Activated CD4-positive, alpha-beta memory T cell treated with anti-CD3 and anti-CD28 coated beads, Interleukin-2, amount 10 ng/mL, durations not matched to agents 7 days and 5 days (primary cell): ENCODE results near the gene EEF2K. TPM values are rescaled to one million over a fixed set of nuclear protein-coding genes. Genes with fewer than 3 reads are reported as not detected.
A peak's percentile ranks its signal among the peaks of the same experiment; 100 is the strongest.
"Not testable (repeated sequence)": the region's sequence is repeated elsewhere in the genome, so short reads cannot be mapped to it uniquely, and the experiment has no call there.

Experiments used
- CTCF ChIA-PET: fragments of 350-600 bp; sonication (Branson Sonifier 250); formaldehyde crosslinking; loops from one replicate; lab custom pipeline; 2021; ENCODE audit warnings: antibody characterized with exemption, inconsistent platforms; lab: Charles Lee
- POLR2A ChIA-PET: fragments of 350-600 bp; sonication (Branson Sonifier 250); formaldehyde crosslinking; loops from one replicate; lab custom pipeline; 2021; ENCODE audit warnings: antibody characterized with exemption; lab: Charles Lee
- DNase-seq: peaks from one replicate; pipeline ENCODE4 v3.0.0-alpha.2; 2020
- H3K27ac Mint-ChIP-seq: one replicate; pipeline ENCODE4 v1.8.0; 2021; ENCODE audit warnings: mild to moderate bottlenecking, mixed read lengths
- H3K27me3 Mint-ChIP-seq: one replicate; pipeline ENCODE4 v1.8.0; 2021; ENCODE audit warnings: mixed read lengths
- H3K36me3 Mint-ChIP-seq: one replicate; pipeline ENCODE4 v1.8.0; 2021; ENCODE audit warnings: low read depth, mixed read lengths
- H3K4me1 Mint-ChIP-seq: one replicate; pipeline ENCODE4 v1.8.0; 2021; ENCODE audit warnings: mixed read lengths
- H3K4me3 Mint-ChIP-seq: one replicate; pipeline ENCODE4 v1.8.0; 2021; ENCODE audit warnings: mild to moderate bottlenecking, mixed read lengths
- H3K9me3 Mint-ChIP-seq: one replicate; pipeline ENCODE4 v1.8.0; 2021; ENCODE audit warnings: mixed read lengths
- total RNA-seq, 2 experiments: library from RNA; stranded (reverse); gene quantifications; one replicate each; pipeline ENCODE4 v1.2.3, GENCODE V29; 2021

EEF2K gene
- 10 to 100 TPM; 22.1 to 24.8 TPM for total RNA-seq

- POLR2A ChIA-PET: interaction anchor here (0.6 to 4.9 kb wide), 13 partner anchors 10 to 253 kb away, joined by 3 to 49 read pairs (median 4); partner anchors contain the start of genes POLR3E and UQCRC2
- H3K27me3 Mint-ChIP-seq: no peaks in the 10 kb centered on the region
- CTCF ChIA-PET: interaction anchor here (0.8 to 7.5 kb wide), 14 partner anchors 8 to 115 kb away, joined by 3 to 81 read pairs (median 4); partner anchors contain the start of gene POLR3E
- H3K4me3 Mint-ChIP-seq: peak within 1 kb of the TSS; percentile 99
- H3K36me3 Mint-ChIP-seq: peaks cover 15% of the 10 kb centered on the region
- peak within 1 kb of the TSS; percentile 83 for H3K27ac Mint-ChIP-seq
- peaks cover 2% of the 10 kb centered on the region for H3K9me3 Mint-ChIP-seq
- peaks cover 44% of the 10 kb centered on the region for H3K4me1 Mint-ChIP-seq
- DNase-seq: peak; percentile 89
Measured at GRCh38 chr16:22206013-22206841, at the start of gene EEF2K. Gene EEF2K (plus strand): TSS chr16:22206278. CDS start chr16:22225730, 19,452 bp downstream.

GRCh38 chr16:22161401-22161800 lies 44.7 kb upstream of the EEF2K start:
- POLR2A ChIA-PET: no interaction called here
- no peak overlapping the region for H3K4me3 Mint-ChIP-seq
- CTCF ChIA-PET: no interaction called here
- H3K27ac Mint-ChIP-seq: no peak overlapping the region
- peaks cover 26% of the 10 kb centered on the region for H3K27me3 Mint-ChIP-seq
- H3K9me3 Mint-ChIP-seq: no peaks in the 10 kb centered on the region
- peaks cover 4% of the 10 kb centered on the region for H3K4me1 Mint-ChIP-seq
- DNase-seq: no peak
- H3K36me3 Mint-ChIP-seq: no peaks in the 10 kb centered on the region

- Mint-ChIP-seq H3K27me3 (peaks cover 25% of the 10 kb centered on the region), H3K4me1 (peaks cover 4% of the 10 kb centered on the region), H3K36me3 (no peaks in the 10 kb centered on the region), H3K4me3 (no peak within 1 kb of the TSS), H3K27ac (no peak within 1 kb of the TSS), H3K9me3 (no peaks in the 10 kb centered on the region)
- DNase-seq: no peak
- CTCF ChIA-PET: no interaction called here
- POLR2A ChIA-PET: no interaction called here
Measured at GRCh38 chr16:22161999-22162655, 44.0 kb upstream of the EEF2K start, which contains the start of gene SDR42E2. Gene SDR42E2 (plus strand): TSS chr16:22162506. CDS start chr16:22165583, 3,077 bp downstream.

GRCh38 chr16:22162656-22163009 lies 43.4 kb upstream of the EEF2K start:
- no peaks in the 10 kb centered on the region for H3K9me3 Mint-ChIP-seq
- no peak overlapping the region for H3K4me3 Mint-ChIP-seq
- no peaks in the 10 kb centered on the region for H3K36me3 Mint-ChIP-seq
- no peak overlapping the region for H3K27ac Mint-ChIP-seq
- ChIA-PET POLR2A (no interaction called here), CTCF (no interaction called here)
- DNase-seq: no peak
- peaks cover 4% of the 10 kb centered on the region for H3K4me1 Mint-ChIP-seq
- H3K27me3 Mint-ChIP-seq: peaks cover 25% of the 10 kb centered on the region

- CTCF ChIA-PET: no interaction called here
- Mint-ChIP-seq H3K9me3 (no peaks in the 10 kb centered on the region), H3K36me3 (no peaks in the 10 kb centered on the region), H3K4me1 (peaks cover 4% of the 10 kb centered on the region), H3K27ac (no peak overlapping the region), H3K27me3 (peaks cover 24% of the 10 kb centered on the region), H3K4me3 (no peak overlapping the region)
- POLR2A ChIA-PET: no interaction called here
- no peak for DNase-seq
Measured at GRCh38 chr16:22163806-22164205, 42.3 kb upstream of the EEF2K start.

- peaks cover 21% of the 10 kb centered on the region for H3K27me3 Mint-ChIP-seq
- CTCF ChIA-PET: no interaction called here
- no peak overlapping the region for H3K27ac Mint-ChIP-seq
- no peak for DNase-seq
- POLR2A ChIA-PET: no interaction called here
- peaks cover 4% of the 10 kb centered on the region for H3K4me1 Mint-ChIP-seq
- H3K9me3 Mint-ChIP-seq: no peaks in the 10 kb centered on the region
- no peak overlapping the region for H3K4me3 Mint-ChIP-seq
- H3K36me3 Mint-ChIP-seq: no peaks in the 10 kb centered on the region
Measured at GRCh38 chr16:22164482-22164881, 41.6 kb upstream of the EEF2K start.

GRCh38 chr16:22165508-22166285 lies 40.4 kb upstream of the EEF2K start:
- H3K36me3 Mint-ChIP-seq: no peaks in the 10 kb centered on the region
- POLR2A ChIA-PET: no interaction called here
- H3K4me3 Mint-ChIP-seq: no peak overlapping the region
- H3K27ac Mint-ChIP-seq: no peak overlapping the region
- peaks cover 15% of the 10 kb centered on the region for H3K27me3 Mint-ChIP-seq
- CTCF ChIA-PET: no interaction called here
- H3K9me3 Mint-ChIP-seq: no peaks in the 10 kb centered on the region
- DNase-seq: no peak
- H3K4me1 Mint-ChIP-seq: peaks cover 4% of the 10 kb centered on the region

GRCh38 chr16:22171953-22172352 lies 34.1 kb upstream of the EEF2K start:
- H3K36me3 Mint-ChIP-seq: no peaks in the 10 kb centered on the region
- H3K27ac Mint-ChIP-seq: no peak overlapping the region
- no peaks in the 10 kb centered on the region for H3K4me1 Mint-ChIP-seq
- H3K4me3 Mint-ChIP-seq: no peak overlapping the region
- no peaks in the 10 kb centered on the region for H3K27me3 Mint-ChIP-seq
- ChIA-PET CTCF (no interaction called here), POLR2A (no interaction called here)
- DNase-seq: no peak
- H3K9me3 Mint-ChIP-seq: no peaks in the 10 kb centered on the region

GRCh38 chr16:22172642-22173041 lies 33.4 kb upstream of the EEF2K start:
- H3K4me1 Mint-ChIP-seq, POLR2A ChIA-PET, H3K9me3 Mint-ChIP-seq, H3K4me3 Mint-ChIP-seq, DNase-seq, CTCF ChIA-PET, H3K27me3 Mint-ChIP-seq, H3K36me3 Mint-ChIP-seq, H3K27ac Mint-ChIP-seq: not testable (repeated sequence)

- ChIA-PET POLR2A (no interaction called here), CTCF (interaction anchor here (1.3 kb wide), 1 partner anchor 14 kb away, joined by 3 read pairs; no protein-coding TSS in a partner anchor)
- Mint-ChIP-seq H3K9me3 (no peaks in the 10 kb centered on the region), H3K4me1 (no peaks in the 10 kb centered on the region), H3K27me3 (no peaks in the 10 kb centered on the region), H3K36me3 (no peaks in the 10 kb centered on the region), H3K4me3 (no peak overlapping the region), H3K27ac (no peak overlapping the region)
- DNase-seq: no peak
Measured at GRCh38 chr16:22174642-22175041, 31.4 kb upstream of the EEF2K start.

- Mint-ChIP-seq H3K4me1 (no peaks in the 10 kb centered on the region), H3K27ac (no peak overlapping the region), H3K4me3 (no peak overlapping the region), H3K36me3 (no peaks in the 10 kb centered on the region), H3K27me3 (no peaks in the 10 kb centered on the region), H3K9me3 (no peaks in the 10 kb centered on the region)
- DNase-seq: no peak
- POLR2A ChIA-PET: interaction anchor here (0.6 kb wide), 1 partner anchor 98 kb away, joined by 3 read pairs; no protein-coding TSS in a partner anchor
- CTCF ChIA-PET: interaction anchor here (1.1 kb wide), 1 partner anchor 101 kb away, joined by 3 read pairs; no protein-coding TSS in a partner anchor
Measured at GRCh38 chr16:22177968-22178930, 27.8 kb upstream of the EEF2K start.

- DNase-seq: no peak
Measured at GRCh38 chr16:22181426-22181825, 24.7 kb upstream of the EEF2K start.

More at GRCh38 chr16:22181426-22181825, 24.7 kb upstream of the EEF2K start:
- H3K4me3 Mint-ChIP-seq: no peak overlapping the region
- no peaks in the 10 kb centered on the region for H3K4me1 Mint-ChIP-seq
- no peak overlapping the region for H3K27ac Mint-ChIP-seq
- no peaks in the 10 kb centered on the region for H3K36me3 Mint-ChIP-seq
- POLR2A ChIA-PET: no interaction called here
- no peaks in the 10 kb centered on the region for H3K27me3 Mint-ChIP-seq
- CTCF ChIA-PET: no interaction called here
- H3K9me3 Mint-ChIP-seq: no peaks in the 10 kb centered on the region
